CD4-positive, alpha-beta T cell treated with Interleukin-4 for 1 hour (primary cell): ENCODE data around the gene MTERF2.

ENCODE experiments used
- DNase-seq, 2 donors: peaks; one replicate each; pipeline ENCODE4 v3.0.0-alpha.2; 2020 to 2022

Gene MTERF2

DNA sequence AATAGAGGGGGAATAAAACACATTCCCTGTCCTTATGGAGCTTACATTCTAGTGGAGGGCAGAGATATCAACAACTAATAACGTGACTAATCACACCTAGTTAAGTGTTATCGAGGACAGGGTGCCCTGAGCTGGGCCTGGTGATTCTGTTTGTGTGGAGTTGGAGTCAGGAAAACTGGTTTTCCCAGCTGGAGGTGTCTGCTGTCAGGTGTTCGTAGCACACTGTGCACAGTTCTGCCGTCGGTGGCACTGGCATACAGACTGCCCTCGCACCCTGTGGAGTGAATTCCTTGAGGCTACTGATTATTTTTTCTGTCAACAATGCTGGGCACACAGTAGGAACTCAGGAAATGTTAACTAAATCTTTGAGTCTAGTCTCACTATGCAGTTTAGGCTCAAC lies 900 bp upstream of the MTERF2 start:
- no peak for DNase-seq

DNA sequence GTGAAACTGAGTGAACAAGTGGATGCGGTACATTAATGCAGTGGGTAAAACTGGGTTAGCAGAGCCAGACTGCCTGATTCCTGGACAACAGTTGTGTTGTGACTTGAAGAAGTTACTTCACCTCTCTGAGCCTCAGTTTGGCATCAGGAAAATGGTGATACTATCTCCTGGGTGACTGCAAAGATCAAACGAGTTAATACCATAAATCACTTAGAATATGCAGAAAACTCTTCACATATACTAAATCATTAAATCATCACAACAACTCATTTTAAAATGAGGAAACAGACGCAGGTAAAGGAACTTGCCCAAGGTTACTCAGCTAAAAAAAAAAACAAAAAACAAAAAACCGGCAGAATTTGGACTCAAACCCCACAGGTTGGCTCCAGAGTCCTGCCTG lies 811 bp downstream of the MTERF2 start:
- DNase-seq: no peak

DNA sequence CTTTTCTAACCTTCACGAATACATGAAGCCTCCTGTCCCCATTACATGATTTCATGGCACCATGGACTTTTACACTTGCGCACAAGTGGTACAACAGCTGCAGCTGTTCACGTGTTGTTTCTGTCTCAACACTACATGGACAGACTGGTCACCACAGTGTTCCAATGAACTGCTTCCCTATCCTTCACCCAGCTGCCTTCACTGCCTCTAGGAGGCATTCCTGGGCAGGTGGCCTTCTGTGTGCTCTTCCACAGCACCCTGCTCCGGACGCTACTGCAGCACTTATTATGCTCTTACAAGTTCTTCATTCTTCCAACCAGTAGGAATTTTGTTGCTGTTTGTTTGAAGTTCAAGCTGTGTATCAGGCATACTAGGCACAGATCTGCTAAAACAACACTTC lies 1.5 kb downstream of the MTERF2 start:
- DNase-seq: no peak

DNA sequence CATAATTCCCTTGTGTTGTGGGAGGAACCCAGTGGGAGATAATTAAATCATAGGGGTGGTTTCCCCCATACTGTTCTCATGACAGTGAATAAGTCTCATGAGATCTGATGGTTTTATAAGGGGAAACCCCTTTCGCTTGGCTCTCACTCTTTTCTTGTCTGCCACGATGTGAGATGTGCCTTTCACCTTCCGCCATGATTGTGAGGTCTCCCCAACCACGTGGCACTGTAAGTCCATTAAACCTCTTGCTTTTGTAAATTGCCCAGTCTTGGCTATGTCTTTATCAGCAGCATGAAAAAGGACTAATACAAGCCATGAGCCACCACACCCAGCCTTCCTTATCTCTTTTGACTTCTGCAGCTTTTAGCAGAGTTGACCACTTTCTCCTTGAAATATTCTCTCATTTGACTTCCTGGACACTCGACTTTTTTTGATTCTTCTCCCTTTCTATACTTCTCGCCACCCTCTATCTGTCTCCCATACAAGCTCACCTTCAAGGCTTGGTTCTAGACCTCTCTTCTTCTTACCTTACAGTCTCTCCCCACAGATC lies 2.3 kb downstream of the MTERF2 start:
- DNase-seq: no peak

DNA sequence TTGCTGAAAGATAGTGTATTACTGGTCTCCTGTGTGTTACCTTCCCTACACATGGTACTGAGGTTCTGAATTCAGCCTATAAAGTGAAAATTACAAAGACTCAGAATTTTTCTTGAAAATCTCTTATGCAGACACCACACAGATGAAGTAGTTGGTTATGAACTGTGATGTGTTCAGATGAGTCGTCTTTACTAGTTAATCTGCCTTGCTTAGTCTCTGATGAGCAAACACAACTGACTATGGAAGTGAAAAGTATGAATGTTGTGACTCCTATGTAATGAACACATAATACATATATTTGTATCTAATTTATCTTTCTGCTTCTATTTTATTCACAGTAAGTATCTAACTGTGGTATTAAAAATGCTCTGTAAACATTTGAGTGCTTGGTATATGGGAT lies 4.7 kb downstream of the MTERF2 start:
- no peak for DNase-seq

DNA sequence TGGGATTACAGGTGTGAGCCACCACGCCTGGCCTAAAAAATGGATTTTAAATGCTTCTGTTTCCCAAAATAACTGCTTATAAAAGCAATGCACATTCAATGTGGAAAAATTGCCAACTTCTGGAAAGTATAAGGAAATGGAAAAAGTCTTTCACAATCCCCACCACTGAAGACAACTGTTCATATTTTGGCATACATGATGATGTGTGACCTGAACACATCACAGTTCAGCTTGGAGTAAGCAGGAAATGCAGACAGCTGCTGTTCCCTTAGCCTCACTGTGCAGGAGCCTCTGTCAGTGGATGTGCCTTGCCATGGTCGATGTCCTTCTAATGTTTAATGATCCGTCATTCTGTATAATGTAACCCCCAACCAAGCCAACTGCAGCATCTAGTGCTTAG lies 5.2 kb downstream of the MTERF2 start:
- DNase-seq: no peak

DNA sequence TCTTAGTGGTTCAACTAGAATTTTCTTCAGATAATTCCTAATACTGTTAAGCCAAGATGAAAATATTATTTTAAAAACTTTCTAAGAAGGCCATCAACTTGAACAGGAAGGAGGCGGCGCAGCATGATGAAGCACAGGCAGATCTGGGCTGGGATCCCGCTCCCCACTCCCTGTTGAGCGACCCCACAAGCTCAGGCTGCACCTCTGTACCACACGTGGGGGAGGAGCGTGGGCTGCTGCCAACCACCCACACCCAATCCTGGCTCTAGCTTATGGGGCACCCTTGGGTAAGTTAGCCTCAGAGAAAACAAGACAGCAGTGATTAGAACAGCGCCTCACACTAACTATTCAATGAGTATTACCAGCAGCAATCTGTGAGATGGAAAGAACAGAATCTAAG lies 6.0 kb downstream of the MTERF2 start:
- no peak for DNase-seq

DNA sequence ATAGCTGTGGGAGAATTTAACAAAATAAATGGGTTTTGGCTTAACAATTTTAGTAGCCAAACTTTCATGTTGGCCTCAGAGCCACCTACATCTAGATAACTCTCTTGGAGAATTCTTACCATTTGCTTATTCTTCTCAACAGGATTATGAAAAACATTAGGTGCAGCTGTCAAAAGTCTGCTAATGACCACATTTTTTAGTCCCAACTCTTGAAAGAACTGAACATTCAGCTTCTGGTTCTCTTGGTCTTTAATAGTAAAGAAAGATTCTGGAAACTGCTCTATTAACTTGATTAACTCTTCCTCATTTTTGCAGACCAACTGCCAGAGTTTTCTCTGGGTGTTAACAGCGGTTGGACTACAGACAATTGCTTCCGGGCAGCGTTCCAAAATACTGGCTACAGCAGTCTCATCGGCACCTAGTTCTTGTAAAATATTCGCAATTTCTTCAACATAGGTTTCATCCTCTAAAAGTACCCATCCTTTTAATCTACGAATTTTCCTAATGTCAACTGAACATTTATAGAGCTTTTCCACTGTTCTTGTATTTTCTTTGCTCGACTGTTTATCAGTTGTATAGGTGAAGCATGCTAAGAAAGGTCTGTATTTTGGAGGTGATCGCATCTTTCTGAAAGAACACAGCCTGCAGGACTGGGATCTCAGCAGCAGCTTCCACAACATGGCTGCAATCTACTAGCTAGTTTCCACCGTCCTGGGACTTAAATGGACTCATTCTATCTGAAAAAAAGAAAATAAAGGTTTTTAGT lies 8.7 kb downstream of the MTERF2 start:
- DNase-seq: no peak

DNA sequence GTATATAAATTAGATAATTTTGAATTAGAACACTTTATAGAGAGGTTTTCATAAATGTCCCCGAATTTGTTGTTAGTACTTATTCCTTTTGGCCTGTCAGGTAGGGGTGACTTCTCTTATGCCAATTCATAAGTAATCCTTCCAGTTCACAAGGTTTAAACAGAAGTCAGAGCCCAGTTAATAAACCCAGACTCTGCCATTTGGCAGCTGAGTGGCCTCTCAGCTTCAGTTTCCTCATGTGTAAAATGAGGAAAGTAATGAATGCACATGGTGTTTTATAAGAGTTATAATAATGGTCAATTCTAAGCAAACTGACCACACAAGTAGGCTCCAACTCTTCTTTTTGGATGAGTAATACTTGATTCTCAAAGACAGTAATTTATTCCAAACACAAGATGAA lies 10.3 kb downstream of the MTERF2 start:
- DNase-seq: no peak

DNA sequence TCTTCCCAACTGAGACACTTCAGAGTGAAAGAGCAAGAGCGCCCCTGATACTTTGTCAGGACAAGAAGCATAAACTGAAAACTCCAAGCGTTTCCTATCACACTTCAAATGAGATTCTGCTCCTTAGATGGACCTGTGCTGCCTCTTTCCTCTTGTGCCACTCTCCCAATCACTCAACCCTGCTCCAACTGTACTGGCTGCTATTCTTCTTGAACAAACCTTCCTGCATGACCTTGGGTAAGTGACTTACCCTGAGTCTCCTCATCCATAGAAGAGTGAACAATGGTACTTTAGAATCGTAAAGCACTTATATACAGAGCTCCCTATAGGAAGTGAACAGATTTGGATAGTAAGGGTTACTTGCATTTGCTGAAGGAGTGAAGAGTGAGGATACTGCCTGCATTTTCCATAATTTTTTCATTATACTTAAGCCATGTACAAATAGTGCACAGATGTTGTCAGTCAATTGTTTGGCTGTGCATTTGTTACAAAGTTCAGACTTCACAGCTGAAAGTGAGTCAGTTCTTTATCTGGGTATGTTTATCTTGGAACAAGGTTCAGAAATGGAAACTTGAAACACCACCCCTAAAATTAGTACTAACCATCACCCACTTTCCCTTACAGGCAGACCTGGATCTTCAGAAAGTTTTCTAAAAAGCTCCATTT lies 10.8 kb downstream of the MTERF2 start:
- DNase-seq: no peak

DNA sequence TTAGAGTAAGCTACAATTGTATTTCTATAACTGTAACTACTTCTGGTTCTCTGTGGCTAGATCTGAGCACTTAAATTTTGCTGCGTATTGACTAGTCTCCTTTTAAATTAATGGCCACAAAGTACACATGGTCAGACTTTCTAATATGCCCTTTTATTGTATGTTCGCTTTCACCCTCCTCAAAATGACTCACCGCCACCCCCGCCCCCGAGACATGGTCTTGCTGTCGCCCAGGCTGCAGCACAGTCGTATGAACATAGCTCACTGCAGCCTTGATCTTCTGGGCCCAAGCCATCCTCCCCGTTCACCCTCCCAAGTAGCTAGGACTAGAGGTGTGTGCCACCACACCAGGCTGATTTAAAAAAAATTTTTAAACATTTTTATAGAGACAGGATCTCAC lies 11.8 kb downstream of the MTERF2 start:
- no peak for DNase-seq

DNA sequence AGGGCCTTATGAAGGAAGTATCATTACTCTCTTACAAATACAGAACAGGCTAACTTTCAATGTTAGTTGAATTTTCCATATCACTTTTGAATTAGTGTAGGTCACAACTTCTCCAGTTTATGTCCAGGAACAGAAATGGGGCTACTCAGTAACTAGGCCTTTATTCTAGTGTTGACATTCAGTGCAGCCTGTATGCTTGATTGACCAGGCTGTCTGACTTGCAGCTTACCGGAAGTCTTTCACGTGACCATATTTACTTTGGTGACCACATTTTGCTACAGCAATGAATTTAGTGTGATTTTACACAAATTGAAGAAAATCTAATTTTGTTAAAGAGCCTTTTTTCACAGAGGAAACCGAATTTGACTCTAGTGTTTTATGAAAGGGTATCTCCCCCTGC lies 12.4 kb downstream of the MTERF2 start:
- no peak for DNase-seq

DNA sequence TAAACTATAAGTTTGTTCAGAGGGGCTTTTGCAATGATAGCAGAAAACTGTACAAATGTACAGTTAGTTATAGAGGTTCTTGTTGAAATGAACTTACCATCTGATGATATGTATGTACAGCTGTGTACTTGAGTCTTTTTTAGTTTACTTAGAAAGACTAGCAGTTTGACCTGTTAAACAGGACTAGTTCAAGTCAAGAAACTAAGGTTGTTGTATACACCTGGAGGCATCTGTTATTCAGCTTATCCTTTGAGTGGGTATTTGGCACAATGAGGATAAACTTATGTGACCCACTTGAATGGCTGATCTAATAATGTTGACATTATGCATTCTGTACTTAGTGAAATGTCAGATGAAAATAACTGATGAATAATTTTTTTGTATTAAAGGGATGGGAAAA lies 13.4 kb downstream of the MTERF2 start:
- no peak for DNase-seq

DNA sequence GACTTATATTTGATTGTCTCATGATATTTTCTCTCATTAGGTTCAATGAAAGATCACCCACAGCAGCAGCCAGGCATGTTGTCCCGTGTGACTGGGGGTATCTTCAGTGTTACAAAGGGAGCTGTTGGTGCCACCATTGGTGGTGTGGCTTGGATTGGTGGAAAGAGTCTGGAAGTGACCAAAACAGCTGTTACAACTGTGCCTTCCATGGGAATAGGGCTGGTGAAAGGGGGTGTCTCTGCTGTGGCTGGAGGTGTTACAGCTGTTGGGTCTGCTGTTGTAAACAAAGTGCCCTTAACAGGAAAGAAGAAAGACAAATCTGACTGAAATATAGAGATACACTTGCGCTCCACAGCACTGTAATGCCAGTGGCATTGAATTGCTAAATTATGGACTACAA lies 15.9 kb downstream of the MTERF2 start:
- DNase-seq: no peak

DNA sequence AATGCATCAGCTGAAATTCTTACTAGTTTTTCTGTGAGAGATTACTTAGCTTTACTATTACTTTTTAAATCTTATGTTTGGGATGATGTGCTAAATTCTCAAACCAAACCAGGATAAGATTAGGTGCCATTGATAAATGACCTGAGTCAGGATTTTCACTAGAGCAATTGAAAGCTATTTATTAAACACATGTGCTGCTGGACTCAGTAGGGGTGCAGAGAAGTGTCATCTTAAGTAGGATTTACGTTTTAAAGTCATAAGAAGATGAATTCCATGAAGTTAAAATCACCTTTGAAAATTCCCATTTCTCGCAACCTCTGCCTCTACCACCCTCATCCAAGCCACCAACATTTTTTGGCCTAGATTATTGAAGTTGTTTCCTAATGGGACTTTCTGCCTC lies 22.4 kb downstream of the MTERF2 start:
- no peak for DNase-seq

DNA sequence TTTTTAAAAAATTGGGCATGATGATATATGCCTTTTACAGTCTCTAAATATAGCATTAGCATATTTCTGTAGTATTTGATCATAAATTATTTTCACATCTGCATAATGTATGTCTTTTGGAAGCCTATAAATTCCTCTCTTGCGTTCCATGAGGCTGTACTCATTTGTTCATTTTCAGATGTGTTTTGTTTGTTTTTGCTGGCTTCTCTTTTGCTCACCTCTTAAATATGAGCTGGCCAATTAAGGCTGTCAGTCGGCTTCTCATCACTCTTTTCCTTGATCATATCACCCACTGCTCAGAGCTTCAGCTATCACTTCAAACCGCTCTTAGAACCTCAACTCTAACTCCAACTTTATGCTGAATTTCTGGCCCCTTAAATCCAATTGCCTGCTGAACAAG lies 24.7 kb downstream of the MTERF2 start:
- no peak for DNase-seq

DNA sequence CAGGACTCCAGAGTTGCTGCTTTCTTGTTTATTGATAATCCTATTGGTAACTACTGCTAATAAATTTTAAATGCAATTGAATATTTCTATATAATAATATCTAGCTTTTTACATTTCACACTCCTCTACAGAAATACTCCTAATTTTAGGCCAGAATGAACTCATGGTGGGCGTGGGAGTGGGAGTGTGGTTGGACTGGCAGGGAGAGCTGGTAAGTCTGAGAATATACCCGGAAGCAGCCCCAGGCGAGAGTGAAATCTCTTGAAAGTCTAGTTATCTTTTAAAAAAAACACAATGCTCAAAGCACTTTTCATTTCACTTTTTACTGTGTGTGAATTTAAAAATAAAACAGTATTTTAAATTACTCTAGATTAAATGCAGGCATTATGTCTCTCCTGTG lies 26.5 kb downstream of the MTERF2 start:
- DNase-seq: no peak

DNA sequence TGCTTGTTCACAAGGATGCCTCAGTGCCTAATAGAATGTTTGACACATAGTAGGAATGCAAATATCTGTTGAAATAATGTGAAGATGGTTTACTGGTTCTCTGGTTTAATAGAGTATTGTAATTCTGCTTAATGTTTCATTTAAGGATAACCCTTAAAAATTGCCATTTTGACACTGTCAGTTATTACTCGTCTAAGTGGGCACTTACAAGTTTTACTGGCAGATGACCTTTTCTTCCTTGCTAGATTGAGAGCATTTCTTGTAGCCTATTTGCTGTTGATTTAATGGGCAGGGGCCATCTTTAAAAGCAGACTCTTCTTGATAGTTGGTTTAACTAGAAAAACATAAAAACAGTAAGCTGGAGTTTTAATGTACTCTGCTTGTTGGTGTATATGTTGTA lies 29.4 kb downstream of the MTERF2 start:
- no peak for DNase-seq

DNA sequence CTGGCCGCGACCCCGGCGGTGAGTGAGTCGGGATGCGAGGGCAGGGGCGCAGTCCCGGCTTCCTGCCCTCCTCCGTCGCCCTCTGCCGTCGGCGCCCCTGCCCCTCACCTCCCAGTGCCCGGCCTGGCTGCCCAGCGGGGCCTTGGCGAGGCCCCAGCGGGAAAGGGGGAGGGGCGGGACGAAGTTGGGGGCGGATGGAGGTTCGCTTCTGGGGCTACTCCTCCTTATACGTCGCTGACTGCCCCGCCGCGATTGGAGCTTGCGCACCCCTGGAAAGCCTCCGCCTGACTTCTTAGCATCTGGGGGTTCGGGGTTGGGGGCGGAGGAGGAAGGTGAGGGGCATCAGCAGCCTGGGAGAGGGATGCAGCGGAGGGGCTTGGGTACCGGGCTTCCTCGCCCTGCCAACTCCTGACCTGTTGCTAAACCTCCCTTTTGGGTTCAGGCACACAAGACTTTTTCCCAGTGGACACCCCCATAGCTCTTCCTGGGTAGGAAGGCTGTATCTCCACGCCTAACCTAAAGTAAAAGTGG lies 30.8 kb downstream of the MTERF2 start:
- peak; percentile 40 to 61 for DNase-seq

DNA sequence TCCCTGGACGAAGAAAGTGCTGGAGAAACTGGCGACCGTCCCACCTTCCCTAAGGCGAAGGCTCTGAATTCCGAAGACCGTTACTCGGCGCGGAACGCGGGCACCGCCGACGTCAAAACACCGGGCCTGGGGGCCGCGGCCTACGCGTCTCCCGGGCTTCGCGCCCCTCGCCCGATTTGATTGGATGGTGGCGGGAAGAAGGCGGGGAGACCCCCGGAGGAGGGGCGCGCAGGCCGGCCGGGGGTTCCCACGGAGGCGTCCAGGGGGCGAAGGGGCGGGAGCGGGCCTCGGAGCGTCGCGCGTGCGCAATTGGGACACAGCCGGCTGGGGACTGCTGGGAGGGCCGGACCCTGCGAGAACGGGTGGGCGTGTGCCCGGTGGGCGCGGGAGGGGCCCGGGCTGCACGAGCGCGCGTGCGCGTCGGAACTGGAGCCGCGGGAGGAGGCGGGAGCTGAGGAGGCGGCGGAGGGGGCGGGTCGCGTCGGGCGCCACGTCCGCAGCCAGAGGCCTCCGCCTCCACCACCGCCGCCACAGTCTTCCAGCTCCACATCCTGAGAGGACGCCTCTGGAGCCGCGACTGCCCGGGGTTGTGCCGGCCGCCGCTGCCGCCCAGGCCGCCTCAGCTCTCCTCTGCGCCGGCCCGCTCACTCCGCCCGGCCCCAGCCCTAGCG lies 31.4 kb downstream of the MTERF2 start, which contains the start of gene TMEM263:
TSS of gene TMEM263 (plus strand) at position 531 of the 671 bp plus-strand sequence. CDS start 11,210 bp downstream, outside the sequence.
- DNase-seq: peak; percentile 96

DNA sequence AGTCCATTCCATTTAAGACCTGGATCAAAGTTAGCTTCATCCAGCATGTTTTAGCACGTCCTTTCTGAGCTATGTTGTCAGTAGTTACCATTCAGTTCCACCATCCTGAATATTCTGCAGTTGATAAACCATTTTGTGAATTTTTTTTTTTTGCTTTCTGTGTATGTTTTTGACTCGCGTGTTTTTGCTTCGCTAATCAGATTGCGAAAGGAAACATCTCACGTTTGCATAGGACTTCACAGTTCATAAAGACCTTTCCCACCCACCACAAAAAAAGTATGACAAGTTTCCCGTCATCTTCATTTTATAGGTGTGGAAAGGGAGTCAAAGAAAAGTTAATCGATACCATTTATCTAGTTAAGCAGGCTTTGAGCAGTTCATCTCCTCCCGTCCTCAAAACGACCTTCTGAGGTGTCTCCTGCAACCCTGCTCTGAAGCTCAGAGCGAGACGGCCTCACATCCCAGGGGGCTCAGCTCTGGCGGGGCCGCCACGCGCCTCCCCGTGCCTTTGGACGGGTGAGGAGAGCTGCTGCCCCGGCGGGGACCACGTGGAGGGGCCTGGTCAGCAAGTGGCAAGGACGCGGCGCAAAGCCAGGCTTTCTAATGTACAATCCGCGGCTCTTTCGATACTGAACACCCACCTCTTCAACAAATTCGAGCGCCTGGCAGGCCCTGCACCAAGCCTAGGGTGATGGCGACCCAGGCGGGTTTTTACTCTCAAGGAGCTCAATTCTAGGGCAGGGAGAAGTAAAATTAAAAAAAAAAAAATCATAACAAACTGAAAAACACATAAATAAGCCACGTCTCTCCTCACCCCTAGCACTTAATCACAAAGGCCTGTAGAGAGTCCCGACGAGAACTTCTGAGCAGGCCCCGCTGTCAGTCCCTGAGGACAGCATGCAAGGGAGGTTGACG lies 32.2 kb downstream of the MTERF2 start:
- DNase-seq: peak in 1 of 2 donors; percentile 19
